Stimulated activated naive CD8-positive, alpha-beta T cell treated with anti-CD3 and anti-CD28 coated beads, Interleukin-15, amount 100 ng/mL, for 72 hours (primary cell): ENCODE data around the gene SPAG7.

ENCODE experiments used
- ATAC-seq: fragments of 150-1000 bp; cut with Tn5 transposase; 2 replicates; pipeline ENCODE4 v1.10.0; 2021; ENCODE audit warnings: mild to moderate bottlenecking, moderate library complexity
- DNase-seq, 2 donors: peaks; one replicate each; pipeline ENCODE4 v3.0.0; 2021 to 2022
- H3K27ac Mint-ChIP-seq, 2 donors: one replicate each; pipeline ENCODE4 v1.8.0; 2022; ENCODE audit warnings: mild to moderate bottlenecking in 2 of 2, mixed read lengths in 2 of 2, moderate library complexity in 2 of 2
- H3K27me3 Mint-ChIP-seq: one replicate; pipeline ENCODE4 v1.8.0; 2022; ENCODE audit warnings: mixed read lengths
- H3K4me1 Mint-ChIP-seq: one replicate; pipeline ENCODE4 v1.8.0; 2022; ENCODE audit warnings: mild to moderate bottlenecking, mixed read lengths
- H3K4me3 Mint-ChIP-seq, 2 donors: one replicate each; pipeline ENCODE4 v1.8.0; 2022; ENCODE audit warnings: mild to moderate bottlenecking in 2 of 2, mixed read lengths in 2 of 2, moderate library complexity in 1 of 2
- H3K9me3 Mint-ChIP-seq, 2 donors: one replicate each; pipeline ENCODE4 v1.8.0; 2022; ENCODE audit warnings: mixed read lengths in 2 of 2

SPAG7 gene

DNA sequence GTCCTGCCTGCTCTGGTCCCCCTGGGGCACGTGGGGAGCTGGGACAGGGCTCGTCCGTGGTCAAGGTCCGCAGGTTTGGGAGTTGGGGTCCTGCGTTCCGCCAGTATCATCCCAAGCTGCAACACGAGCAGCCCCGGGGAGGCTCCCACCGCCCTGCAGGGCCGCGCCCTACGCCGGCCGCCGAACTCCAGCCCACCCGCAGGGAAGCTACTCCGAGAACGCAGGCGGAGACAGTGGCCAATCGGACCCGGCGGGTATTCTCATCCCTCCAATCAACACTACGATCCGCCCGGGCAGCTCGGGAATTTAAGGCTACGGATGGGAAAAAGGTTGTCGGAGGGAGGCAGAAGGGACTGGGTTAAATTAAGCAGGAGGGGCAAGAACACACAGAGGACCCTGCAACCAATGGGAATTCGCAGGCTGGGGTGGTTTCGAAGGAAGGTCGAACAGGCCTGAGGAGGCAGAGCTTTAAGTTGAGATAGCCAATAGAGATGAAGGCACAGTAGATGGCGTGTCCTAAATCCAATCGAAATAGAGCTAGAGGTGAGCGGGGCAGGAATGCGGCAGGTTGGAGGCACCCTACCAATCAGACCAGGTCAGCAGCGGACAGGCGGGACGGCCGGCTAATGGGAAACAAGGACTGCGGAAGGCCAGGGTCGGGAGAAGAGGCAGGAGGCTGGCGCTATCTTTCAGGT is 626 bp downstream of the SPAG7 start:
- Mint-ChIP-seq H3K9me3 (peaks cover 0 to 7% of the 10 kb centered on the region in 2 donors), H3K27ac (peak overlapping the region in 1 of 2 donors; percentile 1), H3K27me3 (no peaks in the 10 kb centered on the region), H3K4me1 (peaks cover 18% of the 10 kb centered on the region), H3K4me3 (no peak overlapping the region)
- ATAC-seq (peak; percentile 75), DNase-seq (peak; percentile 90 to 93)

DNA sequence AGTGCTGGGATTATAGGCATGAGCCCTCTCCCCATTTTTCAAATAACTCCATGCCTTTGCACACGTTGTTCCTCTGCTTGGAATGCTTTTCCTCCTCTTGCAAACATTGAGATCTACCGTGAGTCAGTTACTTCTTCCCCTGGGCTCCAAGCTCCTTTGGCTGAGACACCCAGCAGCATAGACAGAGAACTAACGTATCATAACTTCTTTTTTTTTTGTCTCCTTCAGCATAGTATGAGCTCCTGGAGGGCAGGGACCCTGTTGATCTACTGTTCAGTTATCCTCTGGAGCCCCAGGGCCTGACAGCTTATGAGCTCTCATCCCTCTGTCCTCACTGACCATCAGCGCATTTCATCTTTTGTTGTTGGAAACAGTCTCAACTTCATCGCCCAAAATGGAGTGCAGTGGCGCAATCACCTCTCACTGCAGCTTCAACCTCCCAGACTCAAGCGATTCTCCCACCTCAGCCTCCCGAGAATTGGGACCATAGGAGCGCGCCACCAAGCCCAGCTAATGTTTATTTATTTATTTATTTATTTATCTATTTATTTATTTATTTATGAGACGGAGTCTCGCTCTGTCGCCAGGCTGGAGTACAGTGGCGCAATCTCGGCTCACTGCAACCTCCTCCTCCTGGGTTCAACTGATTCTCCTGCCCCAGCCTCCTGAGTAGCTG is 2.2 kb downstream of the SPAG7 start:
- ATAC-seq (no peak), DNase-seq (no peak)
- H3K4me1 Mint-ChIP-seq: peaks cover 18% of the 10 kb centered on the region
- no peaks in the 10 kb centered on the region for H3K27me3 Mint-ChIP-seq
- peak overlapping the region in 1 of 2 donors; percentile 38 for H3K27ac Mint-ChIP-seq
- H3K4me3 Mint-ChIP-seq: peak overlapping the region in 1 of 2 donors; percentile 36
- H3K9me3 Mint-ChIP-seq: peaks cover 0 to 7% of the 10 kb centered on the region in 2 donors

DNA sequence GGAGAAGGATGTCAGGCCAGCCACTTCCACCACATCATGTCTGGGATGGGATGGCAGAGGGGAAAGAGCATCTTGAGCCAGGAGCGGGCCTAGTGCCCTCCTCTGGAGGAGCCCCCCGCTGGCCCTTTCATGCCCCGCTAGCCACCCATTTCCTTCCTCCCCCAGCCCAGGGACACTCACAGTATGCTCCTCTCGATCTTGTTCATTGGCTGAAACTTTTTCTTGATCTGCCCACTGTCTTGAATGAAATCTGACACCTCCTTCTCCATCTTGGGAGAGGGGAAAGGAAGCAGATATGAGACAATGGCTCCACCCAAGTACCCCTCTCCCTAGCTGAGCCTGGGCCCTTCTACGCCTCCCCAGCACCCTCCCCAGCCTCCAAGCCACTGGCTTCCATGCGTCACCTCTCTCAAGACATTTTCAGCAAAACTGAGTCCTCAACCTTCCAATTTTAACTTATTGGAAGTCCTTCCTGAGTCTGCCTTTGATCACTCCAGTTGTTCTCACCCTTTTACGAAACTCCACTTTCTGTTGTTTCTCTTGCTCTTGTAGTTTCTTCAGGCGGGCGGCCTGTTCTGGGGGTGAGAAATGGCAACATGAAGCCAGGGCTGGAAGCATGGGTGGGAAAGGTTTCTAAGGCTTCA is 7.2 kb downstream of the SPAG7 start:
- Mint-ChIP-seq H3K4me3 (no peak overlapping the region), H3K27ac (peak overlapping the region in 1 of 2 donors; percentile 66), H3K9me3 (peaks cover 0 to 5% of the 10 kb centered on the region in 2 donors), H3K27me3 (no peaks in the 10 kb centered on the region), H3K4me1 (peaks cover 17% of the 10 kb centered on the region)
- ATAC-seq (no peak), DNase-seq (no peak)

DNA sequence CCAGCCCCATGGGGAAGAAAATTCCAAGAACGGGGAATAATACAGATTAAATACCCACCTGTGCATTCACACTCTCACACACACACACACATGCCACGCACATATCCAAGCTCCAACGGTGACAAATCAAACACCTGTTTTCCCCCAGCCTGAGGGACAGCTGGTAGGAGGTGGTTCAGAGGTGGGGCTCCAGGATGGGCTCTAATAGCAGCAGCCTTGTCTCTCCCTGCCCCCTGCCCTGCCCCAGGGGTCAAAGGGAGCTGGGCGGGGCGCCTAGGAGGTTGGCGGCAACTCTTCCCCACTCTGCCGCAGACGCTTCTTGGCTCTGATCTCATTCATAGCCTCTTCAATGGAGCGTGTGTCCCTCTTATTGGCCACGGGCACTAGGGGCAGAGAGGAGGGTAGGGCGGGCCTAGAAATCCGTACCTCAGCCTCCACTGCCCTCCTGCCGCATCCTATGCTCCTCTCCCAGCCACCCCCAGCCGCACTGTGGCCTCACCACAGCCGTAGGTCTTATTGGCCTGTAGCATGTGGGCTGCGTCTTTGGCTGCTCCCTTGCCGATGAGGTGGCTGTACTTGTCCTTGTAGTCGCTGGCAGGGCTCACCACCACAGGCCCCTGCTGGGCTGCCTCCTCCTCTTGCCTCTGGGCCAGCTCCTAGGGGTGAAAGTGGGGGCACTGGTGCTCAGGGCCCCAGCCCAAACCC is 8.2 kb downstream of the SPAG7 start:
- Mint-ChIP-seq H3K27me3 (no peaks in the 10 kb centered on the region), H3K4me1 (peaks cover 12% of the 10 kb centered on the region), H3K27ac (peak overlapping the region in 1 of 2 donors; percentile 65), H3K9me3 (no peaks in the 10 kb centered on the region), H3K4me3 (no peak overlapping the region)
- peak; percentile 19 for ATAC-seq
- DNase-seq: no peak

DNA sequence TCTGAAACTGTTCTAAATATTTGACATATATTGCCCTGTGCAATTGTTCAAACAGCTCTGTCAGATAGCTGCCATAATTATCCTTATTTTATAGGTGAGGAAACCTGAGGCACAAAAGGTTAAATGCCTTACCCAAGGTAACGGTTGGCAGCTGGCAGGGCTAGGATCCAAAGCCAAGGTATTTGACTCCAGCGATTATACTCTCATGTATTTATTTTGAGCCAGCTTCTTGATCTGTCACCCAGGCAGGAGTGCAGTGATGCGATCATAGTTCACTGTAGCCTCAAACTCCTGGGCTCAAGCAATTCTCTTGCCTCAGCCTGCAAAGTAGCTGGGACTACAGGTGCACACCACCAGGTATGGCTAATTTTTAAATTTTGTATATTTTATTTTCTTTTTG is 9.5 kb downstream of the SPAG7 start:
- Mint-ChIP-seq H3K27me3 (no peaks in the 10 kb centered on the region), H3K4me1 (peaks cover 12% of the 10 kb centered on the region), H3K9me3 (no peaks in the 10 kb centered on the region), H3K27ac (no peak overlapping the region), H3K4me3 (no peak overlapping the region)
- no peak for DNase-seq
- ATAC-seq: no peak

DNA sequence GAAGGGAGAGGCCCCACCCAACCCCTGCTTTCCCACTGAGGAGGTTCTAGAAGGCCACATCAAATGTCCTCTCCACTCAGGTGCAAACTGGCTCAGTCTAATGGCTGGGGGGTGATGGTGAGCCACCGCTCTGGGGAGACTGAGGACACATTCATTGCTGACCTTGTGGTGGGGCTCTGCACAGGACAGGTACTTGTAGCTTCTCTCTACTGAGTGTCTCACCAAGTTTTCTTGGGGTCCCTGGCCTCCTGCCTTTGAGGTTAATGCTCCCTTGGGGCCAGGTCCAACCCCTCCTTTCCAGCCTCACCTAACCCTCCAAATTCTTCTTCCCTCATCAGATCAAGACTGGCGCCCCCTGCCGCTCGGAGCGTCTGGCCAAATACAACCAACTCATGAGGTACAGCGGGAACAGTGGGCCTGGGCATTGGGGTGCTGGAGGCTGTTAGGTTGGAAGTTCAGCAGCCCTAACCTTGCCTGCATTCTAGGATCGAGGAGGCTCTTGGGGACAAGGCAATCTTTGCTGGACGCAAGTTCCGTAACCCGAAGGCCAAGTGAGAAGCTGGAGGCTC is 11.0 kb downstream of the SPAG7 start:
- H3K9me3 Mint-ChIP-seq: no peaks in the 10 kb centered on the region
- H3K27me3 Mint-ChIP-seq: no peaks in the 10 kb centered on the region
- peak; percentile 41 for ATAC-seq
- no peak overlapping the region for H3K27ac Mint-ChIP-seq
- no peak overlapping the region for H3K4me3 Mint-ChIP-seq
- DNase-seq: peak in 1 of 2 donors; percentile 29
- peaks cover 17% of the 10 kb centered on the region for H3K4me1 Mint-ChIP-seq

DNA sequence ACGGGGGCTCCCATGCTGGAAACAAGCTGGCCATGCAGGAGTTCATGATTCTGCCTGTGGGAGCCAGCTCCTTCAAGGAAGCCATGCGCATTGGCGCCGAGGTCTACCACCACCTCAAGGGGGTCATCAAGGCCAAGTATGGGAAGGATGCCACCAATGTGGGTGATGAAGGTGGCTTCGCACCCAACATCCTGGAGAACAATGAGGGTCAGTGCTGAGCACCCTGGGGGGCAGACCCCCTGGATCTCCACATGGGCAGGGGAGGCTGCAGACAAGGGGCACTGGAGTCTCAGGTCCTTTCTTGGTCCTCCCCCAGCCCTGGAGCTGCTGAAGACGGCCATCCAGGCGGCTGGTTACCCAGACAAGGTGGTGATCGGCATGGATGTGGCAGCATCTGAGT is 12.5 kb downstream of the SPAG7 start:
- Mint-ChIP-seq H3K27me3 (no peaks in the 10 kb centered on the region), H3K4me3 (no peak overlapping the region), H3K27ac (no peak overlapping the region), H3K9me3 (no peaks in the 10 kb centered on the region), H3K4me1 (peaks cover 32% of the 10 kb centered on the region)
- DNase-seq (no peak), ATAC-seq (no peak)

DNA sequence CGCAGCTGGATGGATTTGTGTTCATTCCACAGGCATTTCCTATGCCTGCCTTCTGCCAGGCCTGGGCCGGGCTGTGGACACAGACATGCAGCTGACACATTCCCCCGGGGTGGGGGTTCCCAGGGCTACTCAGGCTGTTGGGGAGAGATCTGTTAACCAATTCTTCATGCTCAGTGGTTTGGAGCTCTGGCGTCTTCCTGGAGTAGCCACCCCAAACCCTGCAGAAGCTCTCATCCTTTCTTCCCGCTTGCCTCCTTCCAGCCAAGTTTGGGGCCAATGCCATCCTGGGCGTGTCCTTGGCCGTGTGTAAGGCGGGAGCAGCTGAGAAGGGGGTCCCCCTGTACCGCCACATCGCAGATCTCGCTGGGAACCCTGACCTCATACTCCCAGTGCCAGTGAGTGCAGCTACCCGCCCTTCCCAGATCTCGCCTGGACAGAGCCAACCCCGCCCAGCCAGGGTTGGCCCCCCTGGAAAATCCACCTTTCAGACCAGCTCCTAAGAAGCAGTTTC is 14.1 kb downstream of the SPAG7 start:
- no peak overlapping the region for H3K4me3 Mint-ChIP-seq
- DNase-seq (no peak), ATAC-seq (no peak)
- H3K27me3 Mint-ChIP-seq: no peaks in the 10 kb centered on the region
- H3K4me1 Mint-ChIP-seq: peaks cover 33% of the 10 kb centered on the region
- no peak overlapping the region for H3K27ac Mint-ChIP-seq
- H3K9me3 Mint-ChIP-seq: no peaks in the 10 kb centered on the region

DNA sequence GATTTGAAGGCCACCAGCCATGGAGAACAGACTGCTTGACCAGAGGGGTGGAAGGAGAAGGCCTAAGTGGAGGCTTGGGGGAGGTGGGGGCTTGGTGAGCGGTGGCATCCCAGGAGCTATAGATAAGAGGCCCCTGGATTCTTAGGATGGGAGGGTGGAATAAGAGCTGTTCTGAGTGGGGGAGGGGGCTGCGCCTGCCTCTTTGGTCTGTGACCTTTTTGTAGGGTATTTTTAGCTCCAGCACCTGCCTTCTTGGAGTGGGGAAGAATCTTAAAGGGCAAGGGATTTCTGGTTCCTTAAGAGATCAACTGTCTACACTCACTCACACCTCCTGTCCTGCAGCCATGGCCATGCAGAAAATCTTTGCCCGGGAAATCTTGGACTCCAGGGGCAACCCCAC is 16.1 kb downstream of the SPAG7 start:
- ATAC-seq (no peak), DNase-seq (no peak)
- H3K27me3 Mint-ChIP-seq: no peaks in the 10 kb centered on the region
- no peaks in the 10 kb centered on the region for H3K9me3 Mint-ChIP-seq
- no peak overlapping the region for H3K27ac Mint-ChIP-seq
- H3K4me1 Mint-ChIP-seq: peaks cover 29% of the 10 kb centered on the region
- H3K4me3 Mint-ChIP-seq: peak overlapping the region; percentile 93 to 94

DNA sequence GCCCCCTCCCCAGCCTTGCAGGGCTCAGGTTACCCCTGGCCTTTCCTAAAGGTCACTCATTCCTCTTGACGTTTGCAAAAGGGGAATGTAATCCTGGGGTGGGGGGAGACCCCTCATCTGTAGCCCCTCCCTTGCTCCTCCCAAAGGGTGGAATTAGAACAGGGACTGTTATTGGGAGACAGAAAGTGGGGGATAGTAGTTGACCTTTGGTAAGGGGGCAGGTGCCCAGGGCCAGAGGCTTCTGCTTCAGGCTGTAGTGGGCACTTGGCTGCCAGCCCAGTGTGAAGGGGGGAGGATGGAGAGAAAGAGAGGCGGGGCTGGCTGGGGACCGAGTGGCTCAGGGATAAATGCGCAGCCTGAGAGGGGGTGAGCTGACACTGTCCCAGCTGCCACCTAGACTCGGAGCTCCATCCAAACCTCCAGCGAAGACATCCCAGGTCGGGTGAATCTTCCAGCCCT is 16.8 kb downstream of the SPAG7 start, which contains the start of gene ENO3:
Gene ENO3 (plus strand): TSS at position 374 of the 459 bp plus-strand sequence. CDS start 711 bp downstream, outside the sequence.
- Mint-ChIP-seq H3K4me3 (peak within 1 kb of the TSS; percentile 93 to 94), H3K4me1 (peaks cover 24% of the 10 kb centered on the region), H3K9me3 (no peaks in the 10 kb centered on the region), H3K27ac (peak within 1 kb of the TSS; percentile 94 to 96), H3K27me3 (no peaks in the 10 kb centered on the region)
- no peak for ATAC-seq
- no peak for DNase-seq

DNA sequence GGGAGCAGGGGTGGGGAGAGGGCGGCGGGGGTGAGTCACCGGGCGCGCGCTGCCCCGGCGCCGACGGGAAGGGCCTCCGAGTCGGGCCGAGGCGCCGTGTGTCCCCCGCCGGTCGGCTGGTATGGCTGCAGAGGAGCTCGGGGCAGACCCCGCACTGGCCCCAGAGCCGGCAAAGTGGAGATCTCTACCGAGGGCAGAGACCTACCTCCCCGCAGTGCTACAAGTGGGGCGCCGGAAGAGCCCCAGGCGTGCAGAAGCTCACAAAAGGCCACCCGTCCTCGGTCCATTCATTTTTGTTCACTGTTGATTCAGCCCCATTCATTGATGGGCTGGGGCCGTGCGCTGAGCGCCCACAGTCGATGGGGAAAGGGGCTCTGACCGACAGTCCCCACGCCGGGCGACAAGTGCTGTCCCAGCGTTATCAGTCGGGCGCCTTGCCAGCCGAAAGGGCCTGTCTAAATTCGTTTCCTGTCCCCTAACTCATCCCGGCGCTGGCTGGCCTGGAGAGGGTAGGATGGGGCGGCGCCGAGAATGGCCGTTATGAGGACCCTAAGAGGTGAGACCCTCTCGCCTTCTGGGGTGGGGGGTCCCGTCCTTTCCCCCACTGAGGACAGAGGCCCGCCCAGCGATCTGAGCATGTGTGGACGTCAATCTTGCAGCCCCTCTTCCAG is 17.4 kb downstream of the SPAG7 start:
- DNase-seq (peak; percentile 51 to 63), ATAC-seq (peak; percentile 11)
- peak overlapping the region; percentile 93 to 94 for H3K4me3 Mint-ChIP-seq
- H3K4me1 Mint-ChIP-seq: peaks cover 29% of the 10 kb centered on the region
- H3K27me3 Mint-ChIP-seq: no peaks in the 10 kb centered on the region
- H3K9me3 Mint-ChIP-seq: no peaks in the 10 kb centered on the region
- H3K27ac Mint-ChIP-seq: peak overlapping the region; percentile 94 to 96

DNA sequence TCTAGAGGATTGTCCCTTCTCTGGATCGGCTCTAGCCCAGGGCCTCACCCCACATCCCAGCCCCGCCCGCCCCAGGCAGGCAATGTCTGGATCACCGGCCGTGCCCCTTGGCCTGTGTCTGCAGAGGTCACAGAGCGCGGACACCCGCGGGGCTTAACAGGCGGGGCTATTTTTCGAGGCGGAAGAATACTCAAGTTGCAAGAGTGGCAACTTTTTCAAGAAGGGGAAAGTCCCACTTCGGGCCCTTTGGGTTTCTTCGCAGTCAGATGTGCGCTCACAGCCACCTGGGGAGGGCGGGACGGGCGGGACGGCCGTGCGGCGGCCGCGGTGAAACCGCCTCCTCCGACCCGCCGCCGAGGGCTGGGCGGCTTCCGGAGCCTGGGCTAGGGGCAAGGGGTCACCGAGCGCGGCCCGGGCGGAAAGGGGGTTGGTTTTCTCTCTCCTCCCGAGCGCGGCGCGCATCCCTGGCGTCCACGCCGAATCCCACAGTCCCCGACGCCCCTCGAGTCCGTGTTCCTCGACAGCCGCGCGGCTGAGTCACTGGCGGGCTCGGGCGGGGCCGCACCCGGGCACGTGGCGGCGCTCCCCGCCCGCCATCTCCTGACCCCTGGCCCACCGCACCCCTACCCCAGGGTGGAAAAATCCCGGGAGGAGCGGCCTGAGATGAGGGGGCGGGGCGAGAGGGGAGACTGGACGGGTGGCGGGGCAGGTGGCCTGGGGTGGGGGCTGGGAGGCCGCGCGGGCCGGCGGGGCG is 18.1 kb downstream of the SPAG7 start:
- Mint-ChIP-seq H3K4me3 (peak overlapping the region; percentile 93 to 94), H3K27me3 (no peaks in the 10 kb centered on the region), H3K27ac (peak overlapping the region; percentile 55 to 94), H3K9me3 (no peaks in the 10 kb centered on the region), H3K4me1 (peaks cover 36% of the 10 kb centered on the region)
- DNase-seq (peak; percentile 84 to 86), ATAC-seq (peak; percentile 45)

DNA sequence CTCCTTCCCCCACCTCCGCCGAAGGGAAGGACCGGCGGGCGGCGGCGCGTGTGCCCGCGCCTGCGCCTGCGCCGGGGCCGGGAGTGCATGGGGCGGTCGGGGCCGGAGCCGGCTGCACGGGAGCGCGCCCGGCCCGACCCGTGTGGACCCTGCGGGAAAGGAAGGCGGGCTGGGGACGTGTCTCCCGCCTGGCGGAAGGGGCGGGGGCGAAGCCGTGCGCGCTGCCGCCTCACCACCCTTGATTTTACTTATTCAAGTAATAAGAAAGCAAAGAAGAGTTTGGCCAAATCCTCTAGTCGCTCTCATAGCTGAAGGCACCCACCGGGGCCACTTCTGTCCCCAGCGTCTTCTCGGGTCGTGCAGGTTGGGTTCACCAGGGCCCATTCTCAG is 18.7 kb downstream of the SPAG7 start:
- H3K27ac Mint-ChIP-seq: peak overlapping the region; percentile 96 to 97
- no peaks in the 10 kb centered on the region for H3K27me3 Mint-ChIP-seq
- no peaks in the 10 kb centered on the region for H3K9me3 Mint-ChIP-seq
- peaks cover 42% of the 10 kb centered on the region for H3K4me1 Mint-ChIP-seq
- peak overlapping the region; percentile 93 to 94 for H3K4me3 Mint-ChIP-seq
- DNase-seq: peak in 1 of 2 donors; percentile 87
- peak; percentile 53 for ATAC-seq
